ENCODE results near the gene TRHDE. TPM values are rescaled to one million over a fixed set of nuclear protein-coding genes. Genes with fewer than 3 reads are reported as not detected.
A peak's percentile ranks its signal among the peaks of the same experiment; 100 is the strongest.

The TRHDE gene, protein sequence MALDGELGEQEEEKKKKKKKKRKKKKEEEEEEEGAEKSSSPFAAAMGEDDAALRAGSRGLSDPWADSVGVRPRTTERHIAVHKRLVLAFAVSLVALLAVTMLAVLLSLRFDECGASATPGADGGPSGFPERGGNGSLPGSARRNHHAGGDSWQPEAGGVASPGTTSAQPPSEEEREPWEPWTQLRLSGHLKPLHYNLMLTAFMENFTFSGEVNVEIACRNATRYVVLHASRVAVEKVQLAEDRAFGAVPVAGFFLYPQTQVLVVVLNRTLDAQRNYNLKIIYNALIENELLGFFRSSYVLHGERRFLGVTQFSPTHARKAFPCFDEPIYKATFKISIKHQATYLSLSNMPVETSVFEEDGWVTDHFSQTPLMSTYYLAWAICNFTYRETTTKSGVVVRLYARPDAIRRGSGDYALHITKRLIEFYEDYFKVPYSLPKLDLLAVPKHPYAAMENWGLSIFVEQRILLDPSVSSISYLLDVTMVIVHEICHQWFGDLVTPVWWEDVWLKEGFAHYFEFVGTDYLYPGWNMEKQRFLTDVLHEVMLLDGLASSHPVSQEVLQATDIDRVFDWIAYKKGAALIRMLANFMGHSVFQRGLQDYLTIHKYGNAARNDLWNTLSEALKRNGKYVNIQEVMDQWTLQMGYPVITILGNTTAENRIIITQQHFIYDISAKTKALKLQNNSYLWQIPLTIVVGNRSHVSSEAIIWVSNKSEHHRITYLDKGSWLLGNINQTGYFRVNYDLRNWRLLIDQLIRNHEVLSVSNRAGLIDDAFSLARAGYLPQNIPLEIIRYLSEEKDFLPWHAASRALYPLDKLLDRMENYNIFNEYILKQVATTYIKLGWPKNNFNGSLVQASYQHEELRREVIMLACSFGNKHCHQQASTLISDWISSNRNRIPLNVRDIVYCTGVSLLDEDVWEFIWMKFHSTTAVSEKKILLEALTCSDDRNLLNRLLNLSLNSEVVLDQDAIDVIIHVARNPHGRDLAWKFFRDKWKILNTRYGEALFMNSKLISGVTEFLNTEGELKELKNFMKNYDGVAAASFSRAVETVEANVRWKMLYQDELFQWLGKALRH
- total RNA-seq (2014; rRNA removed; shearing (Covaris generic)) = 18.2 and 34.7 TPM in 2 replicates
- 10.1 and 12.9 TPM in 2 replicates for polyA plus RNA-seq (2015; cell fraction: cytosol; rRNA removed)
- 38.9 and 39.7 TPM in 2 replicates for polyA plus RNA-seq (2015; cell fraction: nucleus; rRNA removed)

GRCh38 chr12:72272091-72272661, at the start of gene TRHDE:
Gene TRHDE, plus strand, starts transcription at chr12:72272370. Its CDS starts 274 bp downstream, at chr12:72272644.
- DNase-seq (ENCODE audit: low read depth) = no peak

DNA sequence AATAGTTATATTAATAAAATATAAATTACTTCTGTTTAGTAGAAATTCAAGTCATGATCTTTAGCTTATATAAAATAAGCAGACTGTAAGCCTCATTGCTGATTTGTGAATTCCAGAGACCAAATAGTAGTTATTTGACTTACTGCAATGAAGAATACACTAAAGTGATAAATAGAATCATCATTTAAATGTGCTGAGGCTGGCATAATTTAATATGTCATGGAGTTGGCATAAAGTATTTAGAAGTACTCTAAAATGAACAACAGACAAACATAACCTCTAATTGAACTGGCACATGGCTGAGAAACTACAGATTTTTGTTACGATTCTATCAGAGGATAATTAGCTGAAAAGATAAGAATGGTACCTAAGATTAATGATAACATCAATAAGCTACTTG, 45.7 kb upstream of the TRHDE start:
- no peak for DNase-seq (ENCODE audit: low read depth)

DNA sequence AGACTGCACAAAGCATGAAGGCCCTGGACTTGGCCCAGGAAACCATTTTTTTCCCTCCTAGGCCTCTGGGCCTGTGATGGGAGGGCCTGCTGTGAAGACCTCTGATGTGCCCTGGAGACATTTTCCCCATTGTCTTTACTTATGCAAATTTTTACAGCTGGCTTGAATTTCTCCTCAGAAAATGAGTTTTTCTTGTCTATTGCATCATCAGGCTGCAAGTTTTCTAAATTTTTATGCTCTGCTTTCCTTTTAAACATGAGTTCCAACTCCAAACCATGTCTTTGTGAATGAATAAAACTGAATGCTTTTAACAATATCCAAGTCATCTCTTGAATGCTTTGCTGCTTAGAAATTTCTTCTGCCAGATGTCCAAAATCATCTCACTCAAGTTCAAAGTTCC, 43.7 kb upstream of the TRHDE start:
- DNase-seq (ENCODE audit: low read depth) = no peak

GRCh38 chr12:72230589-72230988, 41.6 kb upstream of the TRHDE start:
- DNase-seq (ENCODE audit: low read depth) = no peak

DNA sequence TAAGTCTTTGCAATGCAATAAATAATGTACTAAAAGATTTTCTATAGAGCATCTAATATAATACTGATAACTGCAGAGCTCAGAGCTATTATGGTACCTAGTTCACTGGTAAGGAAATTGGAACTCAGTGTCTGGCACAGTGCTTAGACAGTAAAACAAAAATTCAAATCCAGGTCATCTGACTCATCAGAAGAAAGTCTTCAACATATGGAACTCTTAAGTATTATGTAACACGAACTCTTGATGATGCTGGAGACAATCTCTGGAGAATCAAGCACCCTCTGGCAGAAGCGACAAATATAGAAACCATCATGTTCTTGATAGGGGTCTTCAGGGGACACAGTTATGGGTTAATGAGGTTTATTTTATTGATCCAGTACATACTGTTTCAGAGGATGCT, 37.3 kb upstream of the TRHDE start:
- DNase-seq (ENCODE audit: low read depth) = no peak

GRCh38 chr12:72236071-72236705, 36.0 kb upstream of the TRHDE start:
- no peak for DNase-seq (ENCODE audit: low read depth)

GRCh38 chr12:72241552-72241951, 30.6 kb upstream of the TRHDE start:
- DNase-seq (ENCODE audit: low read depth) = no peak

DNA sequence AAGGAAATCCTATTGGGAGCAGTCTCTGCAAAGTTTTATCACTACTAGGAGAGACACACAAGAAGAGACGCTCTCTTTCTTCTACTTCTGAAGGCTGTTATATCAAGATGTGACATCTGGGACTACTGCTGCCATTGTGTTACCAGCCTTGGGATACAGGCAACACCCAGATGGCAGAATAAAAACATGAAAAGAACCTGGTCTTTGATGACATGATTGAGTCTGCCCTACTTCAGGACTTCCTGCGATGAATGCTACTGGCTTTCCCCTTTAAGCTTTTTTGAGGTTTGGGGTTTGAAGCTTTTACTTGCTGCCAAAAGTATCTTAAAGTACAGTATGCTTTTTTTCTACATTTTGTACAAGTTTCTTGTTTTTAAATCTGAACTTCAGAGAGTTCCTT, 29.2 kb upstream of the TRHDE start:
- DNase-seq (ENCODE audit: low read depth) = no peak

- no peak for DNase-seq (ENCODE audit: low read depth)
These were observed 25.8 kb upstream of the TRHDE start for GRCh38 chr12:72246370-72246769.

GRCh38 chr12:72250346-72250745, 21.8 kb upstream of the TRHDE start:
- DNase-seq (ENCODE audit: low read depth) = no peak

DNA sequence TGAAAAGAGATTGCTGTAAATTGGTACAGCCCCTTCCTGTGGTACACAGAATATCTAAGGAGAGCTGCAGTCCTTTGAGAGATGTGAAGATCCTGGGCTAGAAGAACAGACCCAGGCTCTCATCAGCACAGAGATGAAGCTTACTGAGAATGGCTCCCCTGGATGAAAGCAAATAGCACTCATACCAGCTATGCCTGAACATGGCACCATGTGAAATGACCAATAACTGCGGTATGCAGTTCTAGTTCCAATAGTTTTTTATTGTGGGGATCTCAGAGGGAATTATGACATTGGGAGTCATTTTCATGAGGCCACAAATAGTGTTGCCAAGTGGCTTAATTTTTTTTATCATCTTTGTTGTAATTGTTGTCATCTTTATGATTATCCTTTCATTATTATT, 15.4 kb upstream of the TRHDE start:
- DNase-seq (ENCODE audit: low read depth) = no peak

- DNase-seq (ENCODE audit: low read depth) = no peak
These were observed 10.3 kb upstream of the TRHDE start for GRCh38 chr12:72261885-72262284.

DNA sequence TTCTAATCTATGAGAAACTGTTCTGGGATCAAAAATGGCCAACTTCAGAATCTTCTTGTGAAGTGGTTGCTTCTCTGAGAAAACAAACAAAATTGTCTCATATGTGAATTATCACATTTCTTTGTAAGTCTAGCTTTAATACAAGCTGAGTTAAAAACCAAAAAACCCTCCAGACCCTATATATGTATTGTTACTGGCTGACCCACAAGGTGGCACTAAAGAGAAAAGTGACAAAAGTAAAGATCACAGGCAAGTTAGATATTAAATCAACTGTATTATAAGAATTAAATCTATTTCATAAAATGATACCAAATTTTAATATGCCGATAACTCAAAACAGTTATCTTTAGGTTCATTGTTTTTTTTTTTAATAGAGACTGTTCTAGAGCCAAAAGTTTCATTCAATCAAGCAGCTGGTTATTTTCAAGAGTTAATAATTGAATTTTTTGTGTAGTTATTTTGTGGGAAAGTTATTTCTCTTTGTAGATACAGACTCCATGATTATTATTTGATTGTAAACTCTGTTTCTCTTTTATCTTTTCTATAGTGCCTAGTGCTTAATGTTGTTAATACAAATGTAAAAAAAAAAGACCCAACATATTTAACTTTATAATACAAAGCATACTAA, 7.5 kb upstream of the TRHDE start:
- peak; percentile 34 for DNase-seq (ENCODE audit: low read depth)

DNA sequence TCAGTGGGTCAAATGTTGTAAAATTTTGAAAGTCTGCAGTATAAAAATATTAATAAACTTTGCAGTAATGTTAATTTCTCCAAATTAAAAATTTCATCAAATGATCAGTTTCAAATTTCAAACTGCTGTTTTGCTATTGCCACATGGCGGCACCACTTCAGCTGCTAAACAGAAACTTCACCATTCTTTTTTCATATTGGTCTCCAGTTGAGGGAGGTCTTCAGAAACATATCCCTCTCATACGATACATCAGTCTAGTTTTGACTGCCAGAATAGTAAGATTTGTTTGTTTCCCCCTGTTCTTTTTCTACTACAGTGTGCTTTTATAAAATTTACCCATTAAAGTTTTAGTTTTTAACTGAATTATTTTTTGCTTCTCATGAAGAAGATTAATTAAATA, 4.2 kb upstream of the TRHDE start:
- DNase-seq (ENCODE audit: low read depth) = peak; percentile 50

DNA sequence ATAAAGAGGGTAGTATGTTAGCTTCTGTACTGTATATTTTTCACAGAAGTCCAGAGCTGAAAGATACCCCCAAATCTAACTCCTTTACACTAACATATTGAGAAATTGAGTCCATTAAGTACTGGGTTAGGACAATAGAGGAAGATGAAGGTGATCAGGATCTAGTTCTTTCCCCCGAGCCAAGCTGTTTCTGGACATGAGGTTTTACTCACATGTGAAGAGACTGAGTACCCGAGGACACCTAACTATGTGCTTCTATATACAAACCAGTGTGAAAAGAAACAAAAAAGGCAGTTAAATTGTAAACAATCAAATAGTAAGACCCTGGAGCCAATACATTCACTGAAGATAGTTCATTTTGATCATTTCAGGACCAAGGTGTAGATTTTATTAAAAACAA, 3.8 kb upstream of the TRHDE start:
- no peak for DNase-seq (ENCODE audit: low read depth)

- DNase-seq (ENCODE audit: low read depth) = no peak
These were observed 2.7 kb upstream of the TRHDE start for GRCh38 chr12:72269491-72269890.

DNA sequence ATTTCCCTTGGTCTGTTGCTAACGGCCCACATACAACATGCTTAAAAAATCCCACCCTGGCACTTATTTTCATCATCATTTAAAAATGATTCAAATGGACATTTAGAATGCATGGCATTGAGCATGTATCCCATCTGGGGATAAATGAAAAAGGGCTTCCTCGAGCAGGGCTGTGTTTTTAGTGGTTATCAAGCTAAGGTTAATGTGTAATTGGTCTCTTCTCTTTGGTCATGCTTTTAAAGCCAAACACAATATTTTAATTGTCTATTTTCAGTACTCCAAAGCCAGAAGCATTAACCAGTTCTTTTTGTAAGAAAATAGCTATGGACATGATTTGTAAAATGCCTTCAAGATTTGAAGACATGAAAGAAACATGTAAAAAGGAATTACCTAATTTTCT, 1.9 kb upstream of the TRHDE start:
- DNase-seq (ENCODE audit: low read depth) = no peak

DNA sequence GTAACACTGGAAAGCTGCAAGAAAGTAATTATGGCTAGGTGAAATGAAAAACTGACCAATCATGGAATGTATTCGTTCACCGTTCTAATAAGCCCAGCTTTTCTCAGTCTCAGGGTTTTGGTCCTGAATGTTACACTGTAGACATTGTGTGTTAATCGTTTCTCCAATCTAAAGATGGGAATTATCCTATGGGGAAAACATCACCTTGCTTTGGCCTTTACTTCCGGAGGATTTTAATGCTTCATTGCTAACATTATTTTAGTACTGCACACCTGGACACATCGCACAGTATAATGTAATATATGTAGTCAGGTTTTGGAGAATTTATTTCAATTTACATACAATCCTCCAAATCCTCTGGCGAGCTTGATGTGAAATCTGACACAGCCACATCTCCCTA, 1.2 kb upstream of the TRHDE start:
- no peak for DNase-seq (ENCODE audit: low read depth)

GRCh38 chr12:72271451-72272090, 599 bp upstream of the TRHDE start:
- peak; percentile 39 for DNase-seq (ENCODE audit: low read depth)

All from HT1080 (cell line).